ENCODE results near the gene HMGB4.

HMGB4 gene

DNA sequence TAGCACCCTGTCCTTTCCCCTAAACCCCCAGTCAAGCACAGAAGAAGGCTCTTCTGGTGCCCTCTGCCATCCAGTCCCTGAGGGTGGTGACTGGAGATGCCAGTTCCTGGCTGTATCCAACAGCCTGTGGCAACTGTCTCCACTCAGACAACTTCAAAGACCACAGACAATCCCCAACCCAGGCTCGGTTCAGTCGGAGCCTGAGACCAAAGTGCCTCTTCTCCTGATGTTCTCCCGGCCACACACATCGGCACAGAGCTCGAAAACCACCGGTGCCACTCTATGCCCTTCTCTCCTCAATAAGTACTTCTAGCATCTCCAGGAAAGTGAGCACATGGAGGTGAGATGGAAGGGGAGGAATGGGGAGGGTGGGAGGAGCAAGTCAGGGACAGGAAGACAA, 39.6 kb upstream of the HMGB4 start:
- H3K36me3 ChIP-seq (ENCODE audit: control insufficient read depth in 2 of 2, insufficient read depth in 2 of 2, low read length in 2 of 2) = no peaks in the 10 kb centered on the region
- no peak overlapping the region for H3K4me3 ChIP-seq (ENCODE audit: low read length in 2 of 2)
- H3K9ac ChIP-seq (ENCODE audit: low read length in 2 of 2) = no peak overlapping the region
- H3K9me3 ChIP-seq (ENCODE audit: control insufficient read depth in 2 of 2, low read length in 2 of 2) = no peaks in the 10 kb centered on the region
- H3K27me3 ChIP-seq (ENCODE audit: control insufficient read depth in 1 of 2, insufficient read depth in 2 of 2, low read length in 2 of 2) = peaks cover 0 to 5% of the 10 kb centered on the region in 2 donors
- H3K27ac ChIP-seq (ENCODE audit: low read length) = no peak overlapping the region
- H3K4me1 ChIP-seq (ENCODE audit: control insufficient read depth, insufficient read depth, low read length) = no peaks in the 10 kb centered on the region

DNA sequence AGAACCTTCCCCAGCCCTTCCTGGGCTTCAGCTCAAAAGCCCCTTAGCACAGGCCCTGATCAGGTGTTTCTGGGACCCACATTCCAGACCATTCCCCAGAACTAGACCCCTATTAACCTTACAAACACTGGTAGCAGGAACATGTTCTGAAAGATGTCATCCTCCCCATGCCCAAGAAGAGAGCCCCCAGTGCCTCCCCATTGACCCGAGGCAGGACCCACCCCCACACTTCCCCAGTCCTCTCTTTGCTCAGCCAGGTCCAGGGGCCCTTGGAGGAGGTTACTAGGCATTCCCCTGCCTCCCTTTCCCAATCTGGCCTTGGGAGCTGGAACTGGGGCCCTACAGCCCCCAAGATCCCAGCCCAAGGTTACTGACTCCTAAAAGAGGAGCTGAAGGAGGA, 38.9 kb upstream of the HMGB4 start:
- H3K9me3 ChIP-seq (ENCODE audit: control insufficient read depth in 2 of 2, low read length in 2 of 2) = no peaks in the 10 kb centered on the region
- H3K27ac ChIP-seq (ENCODE audit: low read length) = no peak overlapping the region
- no peak overlapping the region for H3K9ac ChIP-seq (ENCODE audit: low read length in 2 of 2)
- H3K4me3 ChIP-seq (ENCODE audit: low read length in 2 of 2) = no peak overlapping the region
- no peaks in the 10 kb centered on the region for H3K4me1 ChIP-seq (ENCODE audit: control insufficient read depth, insufficient read depth, low read length)
- no peaks in the 10 kb centered on the region for H3K36me3 ChIP-seq (ENCODE audit: control insufficient read depth in 2 of 2, insufficient read depth in 2 of 2, low read length in 2 of 2)
- H3K27me3 ChIP-seq (ENCODE audit: control insufficient read depth in 1 of 2, insufficient read depth in 2 of 2, low read length in 2 of 2) = peaks cover 0 to 5% of the 10 kb centered on the region in 2 donors

DNA sequence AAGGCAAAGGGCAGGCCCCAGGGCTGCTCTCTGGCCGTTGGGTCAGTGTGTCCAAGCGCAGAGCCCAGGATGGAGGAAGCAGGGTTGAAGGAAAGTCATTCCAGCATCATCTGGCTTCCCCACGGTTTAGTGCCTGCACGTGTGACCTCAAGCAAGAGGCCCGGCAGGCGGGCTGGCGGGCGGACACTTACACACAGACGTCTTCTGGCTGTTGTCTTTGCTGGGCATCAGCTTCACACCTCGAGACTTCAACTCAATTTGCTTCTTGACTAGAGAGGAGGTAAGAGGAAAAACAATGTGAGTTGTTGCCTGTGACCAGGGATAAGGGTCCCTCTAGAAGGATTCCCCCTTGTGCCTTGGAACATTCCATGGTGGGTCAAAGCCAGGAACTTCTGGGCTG, 38.4 kb upstream of the HMGB4 start:
- H3K4me1 ChIP-seq (ENCODE audit: control insufficient read depth, insufficient read depth, low read length) = no peaks in the 10 kb centered on the region
- no peak overlapping the region for H3K27ac ChIP-seq (ENCODE audit: low read length)
- H3K36me3 ChIP-seq (ENCODE audit: control insufficient read depth in 2 of 2, insufficient read depth in 2 of 2, low read length in 2 of 2) = no peaks in the 10 kb centered on the region
- H3K9ac ChIP-seq (ENCODE audit: low read length in 2 of 2) = no peak overlapping the region
- peaks cover 0 to 5% of the 10 kb centered on the region in 2 donors for H3K27me3 ChIP-seq (ENCODE audit: control insufficient read depth in 1 of 2, insufficient read depth in 2 of 2, low read length in 2 of 2)
- no peaks in the 10 kb centered on the region for H3K9me3 ChIP-seq (ENCODE audit: control insufficient read depth in 2 of 2, low read length in 2 of 2)
- no peak overlapping the region for H3K4me3 ChIP-seq (ENCODE audit: low read length in 2 of 2)

DNA sequence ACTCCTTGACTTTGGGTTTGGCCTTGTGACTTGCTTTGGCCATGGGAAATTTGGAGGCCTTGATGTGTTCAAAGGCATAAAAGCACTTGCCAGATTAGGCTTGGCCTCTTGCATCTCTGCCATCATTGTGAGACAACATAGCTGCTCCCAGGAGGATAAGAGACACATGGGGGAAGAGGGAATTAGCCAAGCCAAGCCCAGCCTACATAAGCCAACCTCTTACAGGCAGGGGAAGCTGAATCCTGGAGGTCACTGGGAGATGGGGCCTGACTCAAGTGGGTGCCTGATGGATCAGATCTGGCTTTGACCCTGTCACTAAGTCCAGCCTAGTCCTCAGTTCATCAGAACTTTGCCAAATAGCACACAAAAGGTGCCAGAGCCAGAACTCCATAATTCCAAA, 37.6 kb upstream of the HMGB4 start:
- H3K27ac ChIP-seq (ENCODE audit: low read length) = no peak overlapping the region
- no peaks in the 10 kb centered on the region for H3K9me3 ChIP-seq (ENCODE audit: control insufficient read depth in 2 of 2, low read length in 2 of 2)
- H3K27me3 ChIP-seq (ENCODE audit: control insufficient read depth in 1 of 2, insufficient read depth in 2 of 2, low read length in 2 of 2) = peaks cover 0 to 2% of the 10 kb centered on the region in 2 donors
- H3K9ac ChIP-seq (ENCODE audit: low read length in 2 of 2) = no peak overlapping the region
- H3K4me1 ChIP-seq (ENCODE audit: control insufficient read depth, insufficient read depth, low read length) = no peaks in the 10 kb centered on the region
- H3K4me3 ChIP-seq (ENCODE audit: low read length in 2 of 2) = no peak overlapping the region
- H3K36me3 ChIP-seq (ENCODE audit: control insufficient read depth in 2 of 2, insufficient read depth in 2 of 2, low read length in 2 of 2) = no peaks in the 10 kb centered on the region

DNA sequence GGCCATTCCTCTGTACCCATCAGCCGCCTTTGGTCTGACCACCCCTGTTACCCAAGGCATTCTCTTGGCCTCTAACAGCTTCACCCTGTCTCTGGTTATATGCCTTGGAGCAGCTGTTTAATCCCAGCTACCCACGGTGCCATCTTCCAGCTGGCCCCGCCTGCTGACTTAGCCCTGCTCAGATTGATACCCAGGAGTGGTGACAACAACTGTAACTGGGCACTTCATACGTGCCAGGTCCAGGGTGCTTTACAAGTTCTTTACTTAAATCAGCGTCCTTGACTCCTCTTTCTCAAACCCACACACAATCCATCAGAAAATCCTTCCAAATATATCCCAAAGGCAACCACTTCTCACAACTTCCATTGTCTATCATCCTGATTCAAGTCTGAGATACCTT, 37.2 kb upstream of the HMGB4 start:
- no peaks in the 10 kb centered on the region for H3K36me3 ChIP-seq (ENCODE audit: control insufficient read depth in 2 of 2, insufficient read depth in 2 of 2, low read length in 2 of 2)

DNA sequence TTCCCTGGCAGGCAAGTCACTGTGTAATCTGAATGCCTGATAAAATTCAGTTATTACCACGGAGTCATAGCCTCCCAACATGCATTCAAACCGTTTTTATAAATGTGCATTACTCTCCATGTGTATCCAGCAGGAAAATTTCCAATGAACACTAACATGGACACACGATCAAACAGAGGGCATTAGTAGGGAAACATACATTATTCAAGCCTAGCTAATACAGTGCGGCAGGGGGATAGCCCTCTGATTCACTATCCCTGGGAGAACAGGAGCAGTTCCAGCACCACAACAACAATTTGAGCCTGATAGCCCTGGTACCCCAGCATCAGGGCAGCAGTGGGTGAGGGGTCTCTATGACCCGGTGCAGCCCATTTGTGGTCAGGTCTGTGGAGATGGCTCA, 35.8 kb upstream of the HMGB4 start:
- Histone ChIP-seq H3K36me3 (ENCODE audit: control insufficient read depth in 2 of 2, insufficient read depth in 2 of 2, low read length in 2 of 2) (no peaks in the 10 kb centered on the region), H3K4me1 (ENCODE audit: control insufficient read depth, insufficient read depth, low read length) (no peaks in the 10 kb centered on the region), H3K27ac (ENCODE audit: low read length) (no peak overlapping the region), H3K4me3 (ENCODE audit: low read length in 2 of 2) (no peak overlapping the region), H3K9me3 (ENCODE audit: control insufficient read depth in 2 of 2, low read length in 2 of 2) (no peaks in the 10 kb centered on the region), H3K27me3 (ENCODE audit: control insufficient read depth in 1 of 2, insufficient read depth in 2 of 2, low read length in 2 of 2) (no peaks in the 10 kb centered on the region), H3K9ac (ENCODE audit: low read length in 2 of 2) (no peak overlapping the region)

More for the DNA sequence above, 37.2 kb upstream of the HMGB4 start:
- no peaks in the 10 kb centered on the region for H3K9me3 ChIP-seq (ENCODE audit: control insufficient read depth in 2 of 2, low read length in 2 of 2)
- no peaks in the 10 kb centered on the region for H3K4me1 ChIP-seq (ENCODE audit: control insufficient read depth, insufficient read depth, low read length)
- H3K27me3 ChIP-seq (ENCODE audit: control insufficient read depth in 1 of 2, insufficient read depth in 2 of 2, low read length in 2 of 2) = peaks cover 0 to 2% of the 10 kb centered on the region in 2 donors
- no peak overlapping the region for H3K4me3 ChIP-seq (ENCODE audit: low read length in 2 of 2)
- no peak overlapping the region for H3K27ac ChIP-seq (ENCODE audit: low read length)
- H3K9ac ChIP-seq (ENCODE audit: low read length in 2 of 2) = no peak overlapping the region

DNA sequence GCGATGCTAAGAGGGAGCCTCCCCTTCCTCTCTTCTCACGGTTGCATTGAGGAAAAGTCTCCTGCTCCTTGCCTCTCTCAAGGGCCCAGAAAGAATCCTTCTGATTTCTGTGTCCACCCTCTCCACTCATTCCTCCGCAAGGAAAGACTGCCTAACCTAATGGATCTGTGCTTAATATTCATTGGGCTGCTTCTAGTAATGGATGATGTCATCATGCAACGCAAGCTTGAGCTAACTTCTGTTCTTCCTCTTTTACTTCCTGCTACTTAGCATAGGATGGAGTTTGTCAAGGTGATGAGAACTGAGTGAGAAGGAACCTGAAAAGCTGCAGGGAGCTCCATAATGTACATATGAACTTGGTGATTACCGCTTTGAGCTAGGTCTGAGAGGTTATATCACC, 35.2 kb upstream of the HMGB4 start:
- Histone ChIP-seq H3K27me3 (ENCODE audit: control insufficient read depth in 1 of 2, insufficient read depth in 2 of 2, low read length in 2 of 2) (no peaks in the 10 kb centered on the region), H3K4me1 (ENCODE audit: control insufficient read depth, insufficient read depth, low read length) (no peaks in the 10 kb centered on the region), H3K4me3 (ENCODE audit: low read length in 2 of 2) (no peak overlapping the region), H3K9ac (ENCODE audit: low read length in 2 of 2) (no peak overlapping the region), H3K27ac (ENCODE audit: low read length) (no peak overlapping the region), H3K36me3 (ENCODE audit: control insufficient read depth in 2 of 2, insufficient read depth in 2 of 2, low read length in 2 of 2) (no peaks in the 10 kb centered on the region), H3K9me3 (ENCODE audit: control insufficient read depth in 2 of 2, low read length in 2 of 2) (no peaks in the 10 kb centered on the region)

DNA sequence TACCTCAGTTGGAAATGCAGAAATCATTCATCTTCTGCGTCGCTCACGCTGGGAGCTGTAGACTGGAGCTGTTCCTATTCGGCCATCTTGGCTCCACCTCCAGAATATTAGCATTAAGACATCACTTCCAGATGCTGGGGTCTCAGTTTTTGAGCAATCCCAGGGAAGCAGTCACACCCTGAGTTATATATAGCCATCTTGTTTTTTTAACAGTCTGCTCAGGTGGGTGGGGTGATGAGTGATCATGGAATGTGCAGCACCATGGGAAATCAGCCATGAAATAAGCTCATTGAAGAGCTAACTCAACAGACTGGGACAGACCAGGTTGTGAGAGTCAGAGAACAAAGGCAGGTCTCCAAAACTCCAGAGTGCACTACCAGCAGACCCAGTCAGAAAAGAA, 27.0 kb upstream of the HMGB4 start:
- H3K9ac ChIP-seq (ENCODE audit: low read length in 2 of 2) = no peak overlapping the region
- peaks cover 0 to 2% of the 10 kb centered on the region in 2 donors for H3K27me3 ChIP-seq (ENCODE audit: control insufficient read depth in 1 of 2, insufficient read depth in 2 of 2, low read length in 2 of 2)
- peaks cover 0 to 2% of the 10 kb centered on the region in 2 donors for H3K9me3 ChIP-seq (ENCODE audit: control insufficient read depth in 2 of 2, low read length in 2 of 2)
- H3K36me3 ChIP-seq (ENCODE audit: control insufficient read depth in 2 of 2, insufficient read depth in 2 of 2, low read length in 2 of 2) = no peaks in the 10 kb centered on the region
- no peaks in the 10 kb centered on the region for H3K4me1 ChIP-seq (ENCODE audit: control insufficient read depth, insufficient read depth, low read length)
- H3K27ac ChIP-seq (ENCODE audit: low read length) = no peak overlapping the region
- no peak overlapping the region for H3K4me3 ChIP-seq (ENCODE audit: low read length in 2 of 2)

DNA sequence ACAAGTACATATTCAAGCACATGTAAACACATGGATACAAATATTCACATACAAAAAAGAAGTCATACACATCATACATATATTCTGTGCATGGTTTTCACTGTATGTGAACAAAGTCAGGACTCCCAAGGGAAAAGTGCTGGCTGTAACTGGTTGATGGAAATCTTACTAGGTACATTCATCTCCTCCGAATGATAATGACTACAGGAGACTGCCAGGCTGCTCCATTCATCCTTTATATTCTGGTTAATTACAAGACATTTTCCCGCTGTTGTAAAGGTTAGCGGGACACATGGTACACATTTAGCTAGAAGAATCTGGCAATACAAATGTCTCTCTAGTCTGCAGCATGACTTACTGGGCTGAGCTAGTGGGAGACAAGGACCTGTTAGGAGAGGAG, 26.2 kb upstream of the HMGB4 start:
- H3K9me3 ChIP-seq (ENCODE audit: control insufficient read depth in 2 of 2, low read length in 2 of 2) = peaks cover 0 to 2% of the 10 kb centered on the region in 2 donors
- no peak overlapping the region for H3K9ac ChIP-seq (ENCODE audit: low read length in 2 of 2)
- H3K27me3 ChIP-seq (ENCODE audit: control insufficient read depth in 1 of 2, insufficient read depth in 2 of 2, low read length in 2 of 2) = peaks cover 0 to 2% of the 10 kb centered on the region in 2 donors
- H3K4me1 ChIP-seq (ENCODE audit: control insufficient read depth, insufficient read depth, low read length) = no peaks in the 10 kb centered on the region
- H3K4me3 ChIP-seq (ENCODE audit: low read length in 2 of 2) = no peak overlapping the region
- H3K27ac ChIP-seq (ENCODE audit: low read length) = no peak overlapping the region
- H3K36me3 ChIP-seq (ENCODE audit: control insufficient read depth in 2 of 2, insufficient read depth in 2 of 2, low read length in 2 of 2) = no peaks in the 10 kb centered on the region

DNA sequence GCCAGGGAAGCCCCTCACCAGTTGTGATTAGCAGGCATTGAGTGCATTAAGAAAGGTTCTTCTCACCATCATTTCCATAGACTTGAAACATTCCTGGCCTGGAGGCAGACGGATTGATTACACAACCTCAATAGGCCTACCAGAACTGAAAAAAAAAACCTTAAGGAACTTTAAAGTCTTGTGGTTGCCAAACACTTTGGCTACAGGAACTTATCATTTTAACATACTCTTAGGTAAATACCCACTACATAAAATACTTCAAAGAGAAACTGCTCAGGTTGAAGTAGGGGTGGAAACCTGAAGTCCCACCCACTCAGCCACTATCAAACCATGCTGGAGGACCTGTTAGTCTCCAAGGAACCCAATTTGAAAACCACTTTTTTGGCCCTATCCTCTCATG, 22.4 kb upstream of the HMGB4 start:
- Histone ChIP-seq H3K27ac (ENCODE audit: low read length) (no peak overlapping the region), H3K4me1 (ENCODE audit: control insufficient read depth, insufficient read depth, low read length) (no peaks in the 10 kb centered on the region), H3K36me3 (ENCODE audit: control insufficient read depth in 2 of 2, insufficient read depth in 2 of 2, low read length in 2 of 2) (no peaks in the 10 kb centered on the region), H3K4me3 (ENCODE audit: low read length in 2 of 2) (no peak overlapping the region), H3K9ac (ENCODE audit: low read length in 2 of 2) (no peak overlapping the region), H3K9me3 (ENCODE audit: control insufficient read depth in 2 of 2, low read length in 2 of 2) (peaks cover 0 to 2% of the 10 kb centered on the region in 2 donors), H3K27me3 (ENCODE audit: control insufficient read depth in 1 of 2, insufficient read depth in 2 of 2, low read length in 2 of 2) (peaks cover 0 to 6% of the 10 kb centered on the region in 2 donors)

DNA sequence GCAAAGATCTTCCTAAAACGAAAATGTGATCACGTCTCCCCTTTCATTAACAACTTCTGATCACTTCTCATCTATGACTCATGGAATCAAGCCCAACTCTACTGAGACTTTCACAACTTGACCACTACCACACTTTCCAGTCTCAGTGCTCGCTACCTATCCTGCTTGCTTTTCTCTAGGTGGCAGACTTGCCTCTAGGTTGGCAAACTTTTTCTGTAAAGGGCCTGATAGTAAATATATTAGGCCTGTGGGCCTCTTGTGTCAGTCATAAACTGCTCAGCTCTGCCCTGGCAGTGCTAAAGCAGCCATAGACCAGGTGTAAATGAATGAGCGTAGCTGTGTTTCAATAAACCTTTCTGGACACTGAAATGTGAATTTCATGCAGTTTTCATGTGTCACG, 21.5 kb upstream of the HMGB4 start:
- Histone ChIP-seq H3K36me3 (ENCODE audit: control insufficient read depth in 2 of 2, insufficient read depth in 2 of 2, low read length in 2 of 2) (no peaks in the 10 kb centered on the region), H3K9ac (ENCODE audit: low read length in 2 of 2) (no peak overlapping the region), H3K4me3 (ENCODE audit: low read length in 2 of 2) (no peak overlapping the region), H3K27me3 (ENCODE audit: control insufficient read depth in 1 of 2, insufficient read depth in 2 of 2, low read length in 2 of 2) (peaks cover 0 to 6% of the 10 kb centered on the region in 2 donors), H3K27ac (ENCODE audit: low read length) (no peak overlapping the region), H3K4me1 (ENCODE audit: control insufficient read depth, insufficient read depth, low read length) (no peaks in the 10 kb centered on the region), H3K9me3 (ENCODE audit: control insufficient read depth in 2 of 2, low read length in 2 of 2) (peaks cover 0 to 2% of the 10 kb centered on the region in 2 donors)
